GM18867 (cell line): ENCODE data around the gene RBBP8NL.

ENCODE experiments used
- ATAC-seq: cut with Tn5 transposase; IDR thresholded peaks from one replicate; pipeline ENCODE4 v1.9.1; 2021; ENCODE audit warnings: mild to moderate bottlenecking, moderate library complexity; ENCODE audit not compliant: unreplicated experiment

The RBBP8NL gene

DNA sequence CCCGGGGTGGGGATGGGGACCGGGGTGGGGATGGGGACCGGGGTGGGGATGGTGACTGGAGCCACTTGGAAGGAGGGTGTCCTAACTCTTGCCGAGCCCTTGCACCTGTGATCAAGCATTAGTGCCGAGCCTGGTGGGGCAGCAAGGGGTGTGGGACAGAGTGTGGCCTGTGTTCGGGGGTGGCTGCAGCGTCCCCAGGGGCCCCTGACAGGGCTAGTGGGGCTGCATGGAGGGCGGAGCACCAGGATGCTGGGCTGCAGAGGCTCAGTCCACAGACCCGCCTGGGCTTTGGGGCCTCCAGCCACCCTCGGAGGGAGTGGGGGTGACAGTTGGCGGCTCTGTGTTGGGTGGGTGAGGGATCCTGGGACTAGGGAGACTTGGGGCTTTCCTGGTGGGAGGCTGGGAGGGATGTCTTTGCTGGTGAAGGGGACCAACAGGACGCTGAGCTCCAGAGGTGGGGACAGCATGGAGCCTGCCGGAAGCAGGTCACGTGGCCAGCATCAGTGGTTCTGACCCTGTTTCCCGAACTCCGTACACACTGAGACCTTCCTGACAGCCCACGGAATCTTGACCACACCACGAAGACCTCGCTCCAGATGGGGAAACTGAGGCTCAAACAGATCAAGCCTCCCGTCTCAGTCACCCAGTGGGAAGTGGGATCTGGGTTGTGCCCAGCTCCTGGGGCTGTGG is 4.6 kb downstream of the RBBP8NL start:
- no peak for ATAC-seq

GRCh38 chr20:62421716-62421990 is 5.7 kb downstream of the RBBP8NL start:
- ATAC-seq, result no peak

DNA sequence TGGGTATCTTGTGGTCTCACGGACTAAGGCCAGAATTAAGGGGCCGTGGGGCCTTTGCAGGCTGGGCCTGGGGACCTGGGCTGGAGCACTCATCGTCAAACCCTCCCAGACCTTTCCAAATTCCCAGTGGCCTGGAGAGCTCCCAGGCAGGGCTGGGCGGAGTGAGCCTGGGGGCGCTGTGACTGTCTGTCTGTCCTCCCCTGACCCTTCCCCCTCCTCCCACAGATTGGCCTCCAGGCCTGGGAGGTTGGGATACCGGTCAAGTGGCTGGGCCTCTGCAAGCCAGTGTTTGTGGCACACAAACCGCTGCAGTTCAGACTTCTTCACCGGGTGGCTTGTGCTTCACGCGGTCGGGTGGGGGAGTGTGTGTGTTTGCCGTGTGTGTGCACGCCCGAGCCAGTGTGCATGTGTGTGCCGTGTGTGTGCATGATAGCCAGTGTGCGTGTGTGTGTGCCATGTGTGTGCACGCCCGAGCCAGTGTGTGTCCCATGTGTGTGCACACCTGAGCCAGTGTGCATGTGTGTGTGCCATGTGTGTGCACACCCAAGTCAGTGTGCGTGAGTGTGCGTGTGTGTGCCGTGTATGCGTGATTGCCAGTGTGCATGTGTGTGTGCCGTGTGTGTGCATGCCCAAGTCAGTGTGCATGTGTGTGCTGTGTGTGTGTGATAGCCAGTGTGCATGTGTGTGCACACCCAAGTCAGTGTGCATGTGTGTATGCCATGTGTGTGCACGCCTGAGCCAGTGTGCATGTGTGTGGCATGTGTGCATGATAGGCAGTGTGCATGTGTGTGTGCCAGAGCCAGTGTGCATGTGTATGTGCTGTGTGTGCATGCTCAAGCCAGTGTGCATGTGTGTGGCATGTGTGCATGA is 6.3 kb downstream of the RBBP8NL start:
- ATAC-seq, result no peak

DNA sequence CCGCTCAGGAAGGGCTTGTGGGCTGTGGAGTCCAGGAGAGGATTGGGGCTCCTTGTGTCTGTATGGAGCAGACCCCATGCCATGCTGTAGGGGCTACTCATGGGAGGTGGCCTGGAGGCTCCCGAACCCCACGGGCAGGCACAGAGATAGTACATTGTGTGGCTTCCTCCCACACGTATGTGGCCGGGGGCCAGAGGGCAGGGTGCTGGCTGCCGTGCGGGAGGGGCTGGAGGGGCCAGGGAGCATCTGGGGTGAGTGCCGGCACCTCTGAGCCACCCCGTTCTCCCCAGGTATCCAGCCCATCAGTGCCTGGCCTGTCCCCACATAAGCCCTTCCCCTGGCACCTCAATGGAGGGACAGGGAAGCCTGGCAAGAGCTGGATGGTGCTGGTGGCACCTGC is 7.6 kb downstream of the RBBP8NL start:
- no peak for ATAC-seq

DNA sequence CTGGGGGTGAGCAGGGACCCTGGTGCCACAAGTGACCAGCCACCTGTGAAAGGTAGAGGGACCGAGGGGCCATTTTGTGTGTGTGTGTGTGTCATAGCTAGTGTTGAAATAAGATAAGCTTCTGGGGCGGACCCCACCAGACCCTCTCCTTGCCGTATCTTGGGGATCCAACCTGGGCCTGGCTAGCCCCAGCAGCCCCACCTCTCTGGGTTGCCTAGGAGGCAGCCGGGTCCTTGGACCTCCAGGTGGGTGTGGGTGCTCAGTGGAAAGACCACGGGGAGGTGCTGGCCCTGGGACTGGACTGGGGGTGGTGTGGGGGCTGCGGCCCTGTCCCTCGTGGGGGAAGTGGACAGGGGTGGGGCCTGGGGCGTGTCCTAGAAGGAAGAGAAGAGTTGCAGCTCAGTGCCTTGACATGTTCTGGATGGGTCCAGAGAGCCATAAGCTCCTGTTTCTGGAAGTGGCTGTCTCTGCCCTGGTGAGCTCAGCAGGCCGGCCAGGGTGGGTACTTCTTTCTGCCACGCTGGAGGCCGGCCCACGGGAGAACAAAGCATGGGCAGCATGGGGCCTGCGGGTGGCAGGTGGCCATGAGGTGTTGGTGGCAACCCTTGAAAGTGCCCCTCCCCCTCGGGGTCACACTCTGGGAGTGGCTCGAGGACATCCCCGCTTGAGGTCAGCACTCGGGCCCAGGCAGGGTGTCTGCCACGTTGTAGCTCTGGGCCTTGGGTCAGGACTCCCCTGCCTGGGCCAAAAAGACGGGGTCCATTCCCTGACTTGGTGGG is 8.4 kb downstream of the RBBP8NL start:
- no peak for ATAC-seq

DNA sequence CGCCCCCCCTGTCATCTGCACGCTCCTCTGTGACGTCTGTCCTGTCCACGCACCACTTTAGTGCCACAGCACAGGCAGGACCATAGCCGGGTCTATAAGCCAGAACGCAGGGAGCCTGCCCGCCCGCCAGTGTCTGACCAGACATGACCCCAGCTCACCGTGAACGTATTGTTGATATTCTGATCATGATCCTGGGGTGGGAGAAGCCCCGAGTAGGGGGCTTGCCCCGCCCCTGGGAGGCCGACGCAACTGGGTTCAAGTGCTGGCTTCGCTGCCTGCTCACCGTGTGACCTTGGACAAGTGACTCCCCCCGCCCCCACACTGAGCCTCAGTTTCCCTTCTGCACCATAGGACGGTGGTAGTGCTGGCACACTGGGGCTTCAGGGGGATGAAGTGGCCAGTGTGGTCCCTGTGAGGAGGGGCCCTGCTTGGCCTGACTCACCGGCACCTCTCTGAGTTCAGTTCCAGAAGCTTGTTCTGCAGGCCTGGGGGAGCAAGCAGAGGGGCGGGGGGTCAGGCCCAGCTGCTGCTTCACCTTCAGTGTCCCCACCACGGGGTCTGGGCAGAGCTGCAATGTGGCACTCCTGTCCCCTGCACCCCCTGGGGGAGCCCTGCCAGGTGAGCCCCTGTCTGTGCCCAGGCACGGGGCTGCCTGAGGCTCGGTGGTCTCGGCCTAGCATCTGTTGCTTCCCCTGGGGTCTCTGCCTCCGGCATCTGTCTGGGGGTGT is 9.2 kb downstream of the RBBP8NL start:
- no peak for ATAC-seq

DNA sequence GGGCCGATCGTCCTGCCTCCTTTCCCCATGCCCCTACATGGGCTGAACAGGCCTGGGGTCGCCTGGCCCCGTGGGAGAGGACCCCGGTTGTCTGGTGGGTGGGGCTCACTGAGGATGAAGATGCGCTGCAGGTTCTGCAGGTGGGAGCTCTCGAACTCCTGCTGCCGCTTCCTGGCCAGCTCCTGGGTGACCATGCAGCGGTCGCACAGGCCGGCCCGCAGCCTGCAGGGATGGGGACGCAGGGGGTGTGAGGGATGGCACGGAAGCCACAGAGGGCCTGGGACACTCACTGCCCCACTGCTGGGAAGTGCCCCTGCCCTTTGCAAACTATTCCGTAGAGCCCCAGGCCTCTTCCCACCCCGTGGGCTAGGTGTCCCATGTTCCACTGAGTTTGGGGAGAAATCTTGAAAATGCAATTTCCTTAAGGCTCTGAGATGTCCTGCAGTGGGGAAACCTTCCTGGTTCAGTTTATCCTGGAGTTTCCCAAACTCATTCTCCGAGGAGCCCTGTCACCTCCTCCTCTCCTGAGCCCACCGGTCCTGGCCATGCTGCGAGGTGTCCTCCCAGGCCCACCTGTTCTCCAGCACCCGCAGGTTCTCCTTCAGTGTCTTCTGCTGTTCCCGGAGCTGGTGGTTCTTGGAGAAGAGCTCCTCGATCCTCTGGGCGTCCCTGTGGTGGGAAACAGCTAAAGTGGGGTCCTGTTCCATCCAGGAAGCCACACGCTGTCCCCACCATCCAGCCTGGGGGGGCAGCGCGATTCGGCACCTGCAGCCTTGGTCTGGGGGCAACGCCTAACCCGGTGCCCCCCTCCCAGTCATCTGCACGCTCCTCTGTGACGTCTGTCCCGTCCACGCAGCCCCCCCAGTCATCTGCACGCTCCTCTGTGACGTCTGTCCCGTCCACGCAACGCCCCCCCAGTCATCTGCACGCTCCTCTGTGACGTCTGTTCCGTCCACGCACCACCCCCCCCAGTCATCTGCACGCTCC is 10.4 kb downstream of the RBBP8NL start:
- ATAC-seq, result no peak

DNA sequence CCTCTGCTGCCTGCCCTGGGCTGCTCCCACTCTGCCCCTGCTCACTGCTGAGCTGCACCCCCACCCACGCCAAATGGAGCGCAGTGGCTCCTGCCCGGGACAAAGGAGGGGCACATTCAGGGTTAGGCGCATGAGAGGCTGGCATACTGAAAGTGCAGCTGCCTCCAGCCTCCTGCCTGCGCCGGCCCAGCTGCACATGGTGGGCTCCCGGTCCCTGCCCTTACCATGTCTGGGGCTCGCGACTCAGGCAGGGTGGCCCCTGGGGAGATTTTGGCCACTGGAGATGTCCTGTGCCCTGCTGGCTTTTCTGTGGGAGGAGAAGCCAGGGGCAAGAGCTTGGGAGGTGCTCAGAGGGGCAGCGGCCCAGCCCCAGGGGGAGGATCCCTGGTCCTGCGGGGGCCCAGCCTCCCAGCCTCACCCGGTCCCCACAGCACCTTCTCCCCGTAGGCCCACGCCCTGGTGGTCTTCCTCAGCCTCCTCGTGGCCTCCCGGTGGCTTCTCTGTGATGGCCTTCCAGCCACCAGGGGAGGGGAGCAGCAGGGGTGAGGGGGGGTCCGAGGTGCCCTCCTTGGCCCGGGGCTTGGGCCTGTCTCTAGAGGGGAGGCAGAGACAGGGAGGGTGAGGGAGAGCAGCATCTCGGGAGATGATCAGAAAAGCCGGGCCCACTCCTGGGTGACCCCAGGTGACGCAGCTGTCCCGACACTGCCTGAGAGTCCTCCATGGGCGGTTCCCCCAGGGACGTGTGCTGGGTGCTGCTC is 11.8 kb downstream of the RBBP8NL start:
- no peak for ATAC-seq

DNA sequence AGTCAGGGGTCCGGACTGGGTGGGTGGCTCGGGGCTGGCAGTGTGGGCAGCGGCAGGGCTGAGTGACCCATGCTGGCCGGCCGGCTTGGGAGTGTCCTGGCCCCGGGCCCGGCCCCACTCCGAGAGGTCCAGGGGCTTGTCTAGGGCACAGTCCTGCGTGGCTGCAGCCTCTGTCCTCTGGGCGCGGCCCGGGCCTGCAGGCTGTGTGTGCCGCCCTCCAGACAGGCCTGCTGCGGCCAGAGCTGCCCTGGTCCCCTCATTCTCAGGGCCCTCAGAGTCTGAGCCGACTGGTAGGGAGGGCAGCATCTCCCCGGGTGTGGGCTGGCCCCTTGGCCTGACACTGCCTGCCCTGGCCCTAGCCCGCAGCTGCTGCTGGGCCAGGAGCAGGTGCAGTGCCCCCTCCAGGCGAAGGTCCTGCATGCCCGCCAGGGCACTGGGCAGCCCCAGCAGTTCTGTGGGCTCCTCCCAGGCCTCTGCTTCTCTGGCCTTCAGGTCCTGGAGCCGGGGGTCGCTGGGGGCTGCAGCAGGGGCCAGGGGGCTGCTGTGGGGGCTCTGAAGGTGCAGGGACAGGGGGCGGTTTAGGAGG is 13.3 kb downstream of the RBBP8NL start:
- ATAC-seq, result no peak

DNA sequence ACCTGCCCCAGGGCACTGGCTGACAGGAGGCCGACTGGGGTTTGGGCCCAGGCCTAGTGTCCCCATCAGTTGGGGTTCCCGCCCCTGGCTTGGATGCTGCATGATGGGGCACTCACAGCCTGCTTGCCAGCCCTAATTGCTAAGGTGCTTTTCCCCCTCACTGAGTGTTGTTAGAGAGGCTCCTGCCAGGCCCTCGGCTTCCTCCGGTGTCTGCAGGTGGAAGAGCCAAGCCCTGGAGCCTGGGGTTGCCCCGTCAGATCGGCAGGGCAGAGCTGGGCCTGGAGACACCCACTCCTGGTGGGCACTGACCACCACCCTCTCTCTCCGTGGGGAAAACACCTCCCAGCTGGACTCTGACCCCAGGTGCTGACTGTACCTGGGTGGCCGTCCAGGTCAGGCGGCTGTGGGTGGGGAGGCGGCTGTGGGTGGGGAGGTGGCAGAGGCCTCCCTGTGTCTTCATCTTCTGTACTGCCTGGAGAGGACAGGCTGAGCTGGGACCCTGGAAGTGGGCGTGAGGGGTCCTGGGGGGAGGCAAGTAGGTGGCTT is 14.2 kb downstream of the RBBP8NL start:
- ATAC-seq, result no peak

GRCh38 chr20:62412194-62413024 is 14.9 kb downstream of the RBBP8NL start:
- ATAC-seq, result no peak

- ATAC-seq, result no peak
These were observed 15.7 kb downstream of the RBBP8NL start for GRCh38 chr20:62411479-62412193.

DNA sequence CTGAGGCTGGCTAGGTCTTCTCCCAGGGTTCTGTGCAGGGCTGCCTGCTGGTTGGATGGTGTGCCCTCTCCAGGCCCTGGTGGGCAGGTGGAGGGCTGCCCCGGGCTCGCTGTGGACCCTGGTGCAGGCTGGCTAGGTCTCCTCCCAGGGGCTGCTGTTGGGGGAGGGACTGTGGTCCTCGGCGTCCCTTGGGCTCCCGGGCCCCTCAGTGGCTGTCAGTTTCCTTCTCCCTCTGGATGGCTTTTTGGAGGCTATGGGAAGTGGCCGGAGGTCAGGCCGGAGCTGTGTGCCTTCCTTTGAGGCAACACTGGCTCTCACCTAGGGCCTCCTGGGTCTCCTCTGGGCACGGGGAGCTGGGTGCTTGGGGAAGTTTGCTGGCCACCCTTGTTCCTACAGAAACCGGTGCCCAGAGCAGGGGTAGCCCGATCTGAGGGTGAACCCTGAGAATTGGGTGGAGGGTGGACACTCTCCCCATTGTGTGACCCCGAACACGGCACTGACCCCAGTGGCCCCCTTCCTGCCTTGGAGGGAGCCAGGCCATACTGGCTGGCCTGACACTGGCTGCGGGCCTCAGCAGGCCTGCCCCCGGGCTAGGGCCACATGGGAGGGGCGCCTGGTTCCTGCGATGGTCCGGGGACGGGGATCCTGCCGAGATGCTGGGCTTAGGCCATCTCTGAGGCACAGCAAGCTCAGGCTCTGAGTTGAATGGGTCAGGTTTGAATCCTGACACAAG is 16.4 kb downstream of the RBBP8NL start:
- no peak for ATAC-seq

GRCh38 chr20:62409931-62410745 is 17.2 kb downstream of the RBBP8NL start:
- no peak for ATAC-seq

DNA sequence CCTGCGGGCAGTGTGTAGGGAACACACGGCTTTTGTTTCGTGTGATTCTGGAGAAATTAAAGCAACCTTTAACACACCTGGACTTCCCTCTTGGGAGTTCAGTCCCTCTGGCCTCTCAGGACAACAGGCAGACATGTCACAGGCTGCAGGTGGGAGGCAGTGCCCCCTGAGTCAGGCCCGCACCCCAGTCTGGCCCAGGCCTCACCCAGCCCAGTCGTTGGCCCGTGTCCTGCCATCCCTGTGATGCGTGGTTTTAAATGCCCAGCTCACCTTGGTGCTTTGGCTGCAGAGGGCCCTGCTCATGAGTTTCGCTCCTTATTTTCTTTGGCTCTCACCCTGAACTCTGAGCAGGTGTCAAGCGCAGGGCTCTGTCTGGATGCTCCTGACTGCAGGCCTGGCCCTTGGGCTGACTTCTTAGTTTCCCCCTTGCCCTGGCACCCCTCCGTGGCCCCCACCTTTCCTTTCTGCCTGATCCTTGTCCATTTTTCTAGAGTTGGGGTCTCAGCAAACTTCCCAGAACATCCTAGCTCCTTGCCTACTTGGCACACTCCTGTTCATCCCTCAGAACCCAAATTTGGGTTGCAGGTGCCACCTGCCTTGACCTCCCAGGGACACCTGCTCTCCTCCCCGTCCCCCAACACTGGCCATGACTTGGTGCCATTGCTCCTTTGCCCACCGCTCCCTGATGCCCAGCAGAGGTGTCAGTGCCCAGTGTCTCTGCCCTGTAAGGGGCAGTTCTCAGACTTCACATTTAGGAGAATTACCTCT is 18.1 kb downstream of the RBBP8NL start:
- ATAC-seq, result no peak
